Loucy (cell line): ENCODE results near the gene UNKL.

ENCODE experiments used
- CTCF ChIP-seq: fragments of 200-600 bp; sonication (generic); conservative IDR thresholded peaks from 2 replicates; pipeline ENCODE4 v1.5.1; 2014; ENCODE audit warnings: mild to moderate bottlenecking, antibody characterized with exemption, low read length
- EZH2phosphoT487 ChIP-seq: fragments of 200-600 bp; IDR thresholded peaks from 2 replicates; pipeline ENCODE4 v1.6.1; 2018; ENCODE audit warnings: antibody characterized with exemption, mild to moderate bottlenecking, moderate library complexity, borderline replicate concordance

DNA sequence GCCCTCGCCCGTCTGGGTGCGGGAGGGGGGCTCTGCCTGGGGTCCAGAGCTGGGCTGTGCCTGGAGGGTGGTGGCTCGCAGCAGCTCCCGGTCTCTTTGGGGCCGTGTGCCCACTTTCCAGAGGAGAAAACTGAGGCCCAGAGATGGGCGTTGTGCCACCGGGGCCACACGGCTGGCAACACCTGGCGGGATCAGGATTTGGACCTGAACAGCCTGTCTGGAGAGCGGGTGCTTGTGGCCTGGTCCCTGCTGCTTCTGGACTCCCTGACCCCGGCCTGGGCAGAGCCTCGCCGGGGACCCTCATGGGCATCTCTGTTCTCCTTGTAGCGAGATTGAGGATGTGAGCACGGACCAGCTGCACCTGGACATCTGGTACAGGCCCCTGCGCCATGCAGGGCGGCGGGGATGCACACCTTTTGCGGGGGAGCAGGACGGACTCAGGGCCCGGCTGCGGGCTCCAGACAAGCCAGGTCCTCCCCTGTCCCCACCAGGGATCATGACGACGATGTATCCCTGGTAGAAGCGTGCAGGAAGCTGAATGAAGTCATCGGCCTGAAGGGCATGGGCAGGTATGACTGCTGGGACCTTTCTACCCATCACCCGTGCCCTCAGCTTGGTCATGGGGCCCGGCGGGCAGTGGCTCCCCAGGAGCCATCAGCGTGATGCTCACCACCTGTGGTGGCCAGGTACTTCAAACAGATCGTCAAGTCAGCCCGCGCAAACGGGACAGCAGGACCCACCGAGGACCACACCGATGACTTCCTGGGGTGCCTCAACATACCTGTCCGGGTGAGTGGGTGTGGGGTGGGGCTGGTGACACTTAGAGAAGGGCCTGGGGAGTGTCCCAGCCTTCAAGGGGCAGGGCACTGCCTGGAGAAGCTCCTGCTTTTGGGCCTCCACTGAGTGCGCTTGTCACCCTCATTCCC, 72.7 kb downstream of the UNKL start:
- TF ChIP-seq CTCF (no peak), EZH2phosphoT487 (no peak)
